H1 (cell line): ENCODE measurements around the gene PI4K2A.

ENCODE experiments used
- EP300 ChIP-seq, 2 experiments: IDR thresholded peaks; 1 replicate in 1 of 2; 2 replicates in 1 of 2; pipeline ENCODE4 v1.6.1; 2011 to 2012; ENCODE audit warnings: low read depth in 2 of 2, low read length in 2 of 2, mild to moderate bottlenecking in 2 of 2, borderline replicate concordance in 1 of 2, inconsistent platforms in 1 of 2, moderate library complexity in 1 of 2
- EZH2 ChIP-seq: fragments of 200-600 bp; sonication (generic); IDR thresholded peaks from 2 replicates; pipeline ENCODE4 v1.7.1; 2012; ENCODE audit warnings: low read depth, mild to moderate bottlenecking, moderate library complexity, low read length, inconsistent platforms; ENCODE audit not compliant: severe bottlenecking
- MAFK ChIP-seq: IDR thresholded peaks from 2 replicates; pipeline ENCODE4 v1.6.1; 2012; ENCODE audit warnings: low read depth, mild to moderate bottlenecking, improper control_type of control experiment, low read length
- NRF1 ChIP-seq: IDR thresholded peaks from 2 replicates; pipeline ENCODE4 v1.6.1; 2011; ENCODE audit warnings: mild to moderate bottlenecking, low read depth, low read length, improper control_type of control experiment
- PHF8 ChIP-seq: fragments of 200-600 bp; sonication (generic); conservative IDR thresholded peaks from 2 replicates; pipeline ENCODE4 v1.7.1; 2012; ENCODE audit warnings: low read depth, mild to moderate bottlenecking, inconsistent platforms, low read length, moderate library complexity
- POLR2A ChIP-seq, 2 experiments: IDR thresholded peaks; 1 replicate in 1 of 2; 2 replicates in 1 of 2; pipeline ENCODE4 v1.6.1; 2011; ENCODE audit warnings: low read depth in 2 of 2, low read length in 2 of 2, mild to moderate bottlenecking in 2 of 2; ENCODE audit errors: control extremely low read depth in 1 of 2
- SIRT6 ChIP-seq: IDR thresholded peaks from one replicate; pipeline ENCODE4 v1.7.1; 2012; ENCODE audit warnings: low read length, inconsistent platforms
- SUZ12 ChIP-seq: fragments of 200-600 bp; sonication (generic); IDR thresholded peaks from 2 replicates; pipeline ENCODE4 v1.6.1; 2012; ENCODE audit warnings: mild to moderate bottlenecking, inconsistent platforms, low read length, moderate library complexity, mixed read lengths
- TF ChIP-seq, protein P1 (sequence below), 3 experiments: IDR thresholded peaks; 1 replicate in 2 of 3; 2 replicates in 1 of 3; pipeline versions ENCODE4 v1.5.1 to v1.6.1; 2011; ENCODE audit warnings: low read length in 3 of 3, mild to moderate bottlenecking in 3 of 3, inconsistent platforms in 2 of 3, low read depth in 1 of 3, moderate library complexity in 1 of 3; ENCODE audit not compliant: insufficient read depth in 1 of 3; ENCODE audit errors: control extremely low read depth in 1 of 3

DNA sequence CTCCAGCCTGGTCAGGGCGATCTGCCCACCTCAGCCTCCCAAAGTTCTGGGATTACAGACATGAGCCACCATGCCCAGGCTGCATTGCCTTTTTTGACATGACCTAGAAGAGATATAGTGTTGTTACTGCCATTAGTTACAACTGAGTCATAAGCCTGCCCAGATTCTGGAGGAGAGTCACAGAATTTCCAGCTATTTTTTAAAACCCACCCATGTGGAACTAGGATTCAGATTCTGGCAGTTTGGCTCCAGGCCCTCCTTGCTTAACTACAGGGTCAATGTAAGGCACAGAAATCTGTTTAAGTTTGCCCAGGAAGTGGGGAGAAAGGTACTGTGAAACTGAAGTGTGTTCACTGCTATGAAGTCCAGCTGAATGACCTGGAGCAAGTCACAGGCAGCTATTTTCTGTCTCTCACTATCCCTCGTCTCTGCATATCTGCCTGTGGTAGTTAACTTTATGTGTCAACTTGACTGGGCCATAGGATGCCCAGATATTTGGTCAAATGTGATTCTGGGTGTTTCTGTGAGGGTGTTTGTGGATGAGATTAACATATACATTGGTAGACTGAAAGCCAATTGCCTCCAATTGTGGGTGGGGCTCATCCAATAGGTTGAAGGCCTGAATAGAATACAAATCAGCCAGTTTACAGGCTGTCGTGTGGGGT, 64.7 kb downstream of the PI4K2A start:
- TF ChIP-seq NRF1 (no peak), SIRT6 (no peak), PHF8 (no peak), EP300 (IDR thresholded peaks at IDR 0.05; ENCODE audit: borderline replicate concordance in 1 of 2, low read depth in 2 of 2, low read length in 2 of 2) (no peak), MAFK (no peak), POLR2A (IDR thresholded peaks at IDR 0.05; ENCODE audit: control extremely low read depth in 1 of 2, low read depth in 2 of 2, low read length in 2 of 2) (no peak), EZH2 (no peak), SUZ12 (no peak)
- TF ChIP-seq, protein P1, sequence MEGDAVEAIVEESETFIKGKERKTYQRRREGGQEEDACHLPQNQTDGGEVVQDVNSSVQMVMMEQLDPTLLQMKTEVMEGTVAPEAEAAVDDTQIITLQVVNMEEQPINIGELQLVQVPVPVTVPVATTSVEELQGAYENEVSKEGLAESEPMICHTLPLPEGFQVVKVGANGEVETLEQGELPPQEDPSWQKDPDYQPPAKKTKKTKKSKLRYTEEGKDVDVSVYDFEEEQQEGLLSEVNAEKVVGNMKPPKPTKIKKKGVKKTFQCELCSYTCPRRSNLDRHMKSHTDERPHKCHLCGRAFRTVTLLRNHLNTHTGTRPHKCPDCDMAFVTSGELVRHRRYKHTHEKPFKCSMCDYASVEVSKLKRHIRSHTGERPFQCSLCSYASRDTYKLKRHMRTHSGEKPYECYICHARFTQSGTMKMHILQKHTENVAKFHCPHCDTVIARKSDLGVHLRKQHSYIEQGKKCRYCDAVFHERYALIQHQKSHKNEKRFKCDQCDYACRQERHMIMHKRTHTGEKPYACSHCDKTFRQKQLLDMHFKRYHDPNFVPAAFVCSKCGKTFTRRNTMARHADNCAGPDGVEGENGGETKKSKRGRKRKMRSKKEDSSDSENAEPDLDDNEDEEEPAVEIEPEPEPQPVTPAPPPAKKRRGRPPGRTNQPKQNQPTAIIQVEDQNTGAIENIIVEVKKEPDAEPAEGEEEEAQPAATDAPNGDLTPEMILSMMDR (IDR thresholded peaks at IDR 0.05; ENCODE audit: control extremely low read depth in 1 of 3, insufficient read depth in 1 of 3, low read depth in 1 of 3, low read length in 3 of 3) = no peak
